GM12872 (cell line): ENCODE data around the gene HDLBP.

Source experiments
- TF ChIP-seq, protein P1 (sequence below): IDR thresholded peaks from 3 replicates; pipeline ENCODE4 v1.5.1; 2011; ENCODE audit warnings: low read depth, mild to moderate bottlenecking, low read length, moderate library complexity; ENCODE audit not compliant: insufficient read depth

HDLBP gene

DNA sequence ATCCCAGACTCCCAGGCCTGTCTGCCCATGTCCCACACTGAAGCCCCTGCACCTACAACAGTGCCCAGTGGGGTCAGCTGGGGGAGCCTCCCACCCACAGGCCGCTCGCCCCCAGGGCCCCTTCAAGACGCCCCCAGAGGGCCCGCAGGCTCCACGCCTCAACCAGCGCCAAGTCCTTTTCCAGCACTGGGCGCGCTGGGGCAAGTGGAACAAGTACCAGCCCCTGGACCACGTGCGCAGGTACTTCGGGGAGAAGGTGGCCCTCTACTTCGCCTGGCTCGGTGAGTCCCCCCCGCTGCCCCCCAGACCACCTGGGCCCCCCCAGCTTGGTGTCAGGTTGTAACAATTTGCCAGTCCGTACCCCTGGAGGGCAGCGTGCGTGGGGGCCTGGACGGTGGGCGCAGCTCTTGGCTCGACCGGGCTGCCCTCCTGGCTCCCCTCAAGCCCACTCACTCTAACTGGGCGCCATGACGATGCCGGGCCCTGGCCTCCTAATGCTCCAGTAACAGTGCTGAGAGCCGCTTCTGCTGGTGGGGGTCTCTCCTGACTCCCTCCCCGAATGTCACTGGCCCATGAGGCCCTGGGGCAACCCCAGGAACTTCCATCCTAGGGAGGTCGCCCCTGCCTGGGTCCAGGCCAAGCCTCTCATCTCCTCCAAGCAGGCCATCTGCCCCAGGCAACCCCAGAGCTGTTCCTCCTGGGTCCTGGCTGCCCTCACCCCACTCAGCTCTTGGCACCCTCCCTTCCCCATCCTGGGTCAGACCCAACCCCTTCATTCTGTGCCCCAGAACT is 112.1 kb downstream of the HDLBP start:
- TF ChIP-seq, protein P1, sequence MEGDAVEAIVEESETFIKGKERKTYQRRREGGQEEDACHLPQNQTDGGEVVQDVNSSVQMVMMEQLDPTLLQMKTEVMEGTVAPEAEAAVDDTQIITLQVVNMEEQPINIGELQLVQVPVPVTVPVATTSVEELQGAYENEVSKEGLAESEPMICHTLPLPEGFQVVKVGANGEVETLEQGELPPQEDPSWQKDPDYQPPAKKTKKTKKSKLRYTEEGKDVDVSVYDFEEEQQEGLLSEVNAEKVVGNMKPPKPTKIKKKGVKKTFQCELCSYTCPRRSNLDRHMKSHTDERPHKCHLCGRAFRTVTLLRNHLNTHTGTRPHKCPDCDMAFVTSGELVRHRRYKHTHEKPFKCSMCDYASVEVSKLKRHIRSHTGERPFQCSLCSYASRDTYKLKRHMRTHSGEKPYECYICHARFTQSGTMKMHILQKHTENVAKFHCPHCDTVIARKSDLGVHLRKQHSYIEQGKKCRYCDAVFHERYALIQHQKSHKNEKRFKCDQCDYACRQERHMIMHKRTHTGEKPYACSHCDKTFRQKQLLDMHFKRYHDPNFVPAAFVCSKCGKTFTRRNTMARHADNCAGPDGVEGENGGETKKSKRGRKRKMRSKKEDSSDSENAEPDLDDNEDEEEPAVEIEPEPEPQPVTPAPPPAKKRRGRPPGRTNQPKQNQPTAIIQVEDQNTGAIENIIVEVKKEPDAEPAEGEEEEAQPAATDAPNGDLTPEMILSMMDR, result no peak

DNA sequence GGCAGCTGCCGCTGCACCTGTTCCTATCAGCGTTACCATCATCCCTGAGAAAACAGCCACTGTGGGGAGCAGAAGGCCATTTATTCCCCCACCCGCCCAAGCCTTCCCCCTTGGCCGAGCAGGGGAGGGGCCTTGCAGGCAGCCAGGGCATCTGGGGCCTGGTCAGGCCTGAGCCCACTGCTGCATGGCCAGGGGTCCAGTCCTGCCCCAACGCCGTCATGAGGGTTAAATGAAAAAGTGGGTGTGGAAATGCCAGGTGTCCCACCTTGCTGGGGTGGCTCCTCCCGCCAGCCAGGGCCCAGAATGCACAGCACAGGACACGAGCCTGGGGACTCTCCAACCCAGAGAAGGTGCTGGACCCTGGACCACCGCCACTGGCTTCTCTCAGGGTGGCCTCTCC is 112.8 kb downstream of the HDLBP start:
- TF ChIP-seq, protein P1, result no peak

DNA sequence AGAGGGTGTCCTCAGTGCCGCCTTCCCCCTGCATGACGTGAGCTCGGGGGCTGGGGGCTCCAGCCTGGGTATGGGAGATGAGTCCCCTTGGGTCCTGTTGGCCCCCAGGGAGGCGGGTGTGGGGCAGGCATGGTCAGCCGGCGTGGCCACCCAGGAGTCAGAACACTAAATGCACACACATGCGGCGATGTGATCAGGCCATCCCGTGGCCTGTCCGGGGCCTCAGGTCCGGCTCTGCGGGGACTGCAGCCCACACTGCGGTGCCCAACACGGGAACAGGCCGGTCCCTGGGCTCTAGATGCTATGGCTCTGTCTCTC is 113.2 kb downstream of the HDLBP start:
- TF ChIP-seq, protein P1, result no peak

DNA sequence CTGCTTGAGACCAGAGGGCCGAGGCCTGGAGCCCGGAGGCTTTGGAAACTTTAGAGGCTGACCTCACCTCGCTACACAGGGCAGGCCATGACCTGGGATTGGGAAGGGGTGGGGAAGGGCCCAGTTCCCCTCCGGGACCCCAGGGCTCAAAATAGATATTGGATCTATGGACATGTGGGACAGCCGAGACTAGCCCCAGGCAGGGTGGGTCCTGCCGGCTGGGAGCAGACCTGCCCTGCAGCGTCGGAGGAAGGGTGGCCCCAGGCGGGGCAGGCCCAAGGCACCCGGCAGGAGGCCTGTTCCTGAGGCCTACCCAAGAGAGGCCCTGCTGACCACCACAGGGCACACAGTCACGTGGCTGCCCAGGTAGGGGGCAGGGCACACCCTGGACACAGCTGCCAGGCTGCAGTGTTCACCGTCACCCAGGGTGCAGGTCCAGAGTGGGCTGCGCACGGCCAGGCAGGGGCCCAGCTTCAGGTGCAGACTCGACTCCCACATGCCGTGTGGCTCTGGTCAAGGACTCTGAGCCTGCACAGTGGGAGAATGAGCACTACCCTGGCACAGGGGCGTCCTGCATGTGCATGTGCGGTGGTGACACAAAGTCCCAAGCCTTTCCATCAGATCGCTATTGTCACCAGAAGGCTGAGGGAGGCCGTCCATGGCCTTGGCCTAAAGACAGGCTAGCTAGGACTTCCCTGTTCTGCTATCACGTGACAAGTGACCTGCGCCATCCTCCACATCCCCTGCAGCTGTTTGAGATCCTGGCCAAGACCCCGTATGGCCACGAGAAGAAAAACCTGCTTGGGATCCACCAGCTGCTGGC is 113.8 kb downstream of the HDLBP start:
- TF ChIP-seq, protein P1, result no peak

DNA sequence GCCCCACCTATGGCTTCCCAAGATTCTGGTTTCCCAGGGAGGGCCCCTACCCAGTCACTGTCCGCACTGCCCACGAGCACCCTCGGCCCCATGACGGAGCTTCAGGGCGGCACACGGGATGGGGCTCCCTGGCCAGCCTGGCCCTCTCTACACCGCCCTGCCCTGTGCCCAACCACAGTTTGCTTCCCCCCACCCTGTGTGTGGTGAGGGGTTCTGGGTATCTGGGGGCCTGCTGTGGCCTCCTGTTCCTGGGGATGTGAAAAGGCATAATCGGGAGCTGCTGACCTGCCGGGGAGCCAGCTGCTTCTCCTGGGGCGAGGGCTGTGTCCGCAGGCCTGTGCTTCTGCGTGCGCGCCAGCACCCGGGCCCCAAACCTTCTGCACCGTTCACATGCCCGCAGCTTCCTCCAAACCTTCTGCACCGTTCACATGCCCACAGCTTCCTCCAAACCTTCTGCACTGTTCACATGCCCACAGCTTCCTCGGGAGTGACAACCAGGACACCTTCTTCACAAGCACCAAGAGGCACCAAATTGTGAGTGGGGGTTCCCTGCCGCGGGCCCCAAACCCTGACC is 114.6 kb downstream of the HDLBP start:
- TF ChIP-seq, protein P1, result no peak

DNA sequence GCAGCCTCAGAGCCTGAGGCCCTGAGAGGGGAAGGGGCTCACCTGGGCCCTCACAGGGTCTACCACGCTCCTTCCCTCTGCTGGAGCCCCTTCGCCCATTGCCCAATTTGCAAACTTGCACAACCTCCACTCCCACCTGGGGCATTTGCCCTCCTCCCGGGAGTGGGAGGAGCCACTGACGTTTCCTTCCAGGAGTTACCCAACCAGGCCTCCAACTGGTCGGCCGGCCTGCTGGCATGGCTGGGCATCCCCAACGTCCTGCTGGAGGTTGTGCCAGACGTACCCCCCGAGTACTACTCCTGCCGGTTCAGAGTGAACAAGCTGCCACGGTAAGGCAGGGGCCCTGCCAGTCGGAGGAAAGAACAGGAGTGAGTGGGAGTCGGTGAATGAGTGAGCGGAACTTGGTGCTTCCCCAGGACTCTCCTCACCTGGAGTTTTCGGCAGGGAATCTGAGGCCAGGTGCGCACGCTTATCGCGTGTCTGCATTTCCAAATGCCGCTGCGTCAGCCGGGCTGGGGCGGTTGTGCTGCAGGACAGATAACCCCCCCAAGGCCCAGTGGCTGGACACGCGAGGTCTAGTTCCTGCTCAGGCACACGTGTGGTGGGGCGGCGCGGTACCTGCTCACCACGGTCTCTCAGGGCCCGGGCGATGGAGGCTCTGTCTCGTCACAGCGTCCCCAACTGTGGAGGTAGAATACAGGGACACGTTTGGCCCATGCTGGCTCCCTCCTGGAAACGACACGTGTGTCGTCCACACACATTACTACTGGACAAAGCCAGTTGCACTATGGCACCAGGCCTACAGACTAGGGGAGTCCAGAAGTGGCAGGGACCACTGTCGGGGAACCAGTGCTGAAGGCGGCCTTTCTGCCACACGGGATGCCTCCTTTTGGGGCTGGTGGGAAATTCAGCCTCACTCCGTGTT is 115.3 kb downstream of the HDLBP start:
- TF ChIP-seq, protein P1, result no peak

DNA sequence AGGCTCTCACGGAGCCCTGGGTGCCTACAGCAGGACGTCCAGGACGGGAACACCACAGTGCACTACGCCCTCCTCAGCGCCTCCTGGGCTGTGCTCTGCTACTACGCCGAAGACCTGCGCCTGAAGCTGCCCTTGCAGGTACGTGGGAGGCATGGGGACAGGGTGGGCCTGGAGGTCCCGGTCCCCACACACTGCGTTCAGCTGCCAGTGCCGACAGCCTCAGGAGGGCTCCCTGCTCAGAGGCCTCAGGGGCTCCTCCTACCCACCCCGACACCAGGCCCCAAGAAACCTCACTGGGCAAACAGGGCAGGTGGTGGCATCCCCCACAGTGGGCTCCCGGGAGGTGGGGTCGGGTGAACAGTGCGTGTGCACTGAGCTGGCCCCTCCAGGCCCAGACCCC is 116.2 kb downstream of the HDLBP start:
- TF ChIP-seq, protein P1, result no peak
